Bronchial epithelial cell (primary cell): ENCODE measurements around the gene ANKRD22. TPM values are rescaled to one million over a fixed set of nuclear protein-coding genes. Genes with fewer than 3 reads are reported as not detected.

Experiments
- DNase-seq: peaks from one replicate; pipeline ENCODE4 v3.0.0-alpha.2; 2010; ENCODE audit warnings: low read depth
- FAIRE-seq: peaks from 2 replicates; lab custom pipeline; 2011; peaks lifted over from hg19 to GRCh38; lab: Jason Lieb, UNC
- H3K27me3 ChIP-seq: 2 replicates; pipeline ENCODE4 v1.5.1; 2011; ENCODE audit warnings: low read length; ENCODE audit not compliant: control insufficient read depth, insufficient read depth
- H3K36me3 ChIP-seq: 2 replicates; pipeline ENCODE4 v1.5.1; 2011; ENCODE audit warnings: low read length; ENCODE audit not compliant: control insufficient read depth, insufficient read depth
- H3K4me3 ChIP-seq: 2 replicates; pipeline ENCODE4 v1.5.1; 2011; ENCODE audit warnings: mild to moderate bottlenecking, low read depth, low read length, control low read depth
- total RNA-seq: library from RNA; depleted of rRNA; stranded (reverse); fragments of >200 nt; gene quantifications from 2 replicates; pipeline ENCODE4 v1.2.1, GENCODE V29; 2014
- TF ChIP-seq, protein P1 (sequence below): IDR thresholded peaks from 2 replicates; pipeline ENCODE4 v1.5.1; 2011; ENCODE audit warnings: mild to moderate bottlenecking, moderate library complexity, low read length, control low read depth, inconsistent platforms; ENCODE audit not compliant: insufficient read depth, severe bottlenecking

The ANKRD22 gene
- total RNA-seq, 1 donor from 2014 or later: 5.3 TPM

DNA sequence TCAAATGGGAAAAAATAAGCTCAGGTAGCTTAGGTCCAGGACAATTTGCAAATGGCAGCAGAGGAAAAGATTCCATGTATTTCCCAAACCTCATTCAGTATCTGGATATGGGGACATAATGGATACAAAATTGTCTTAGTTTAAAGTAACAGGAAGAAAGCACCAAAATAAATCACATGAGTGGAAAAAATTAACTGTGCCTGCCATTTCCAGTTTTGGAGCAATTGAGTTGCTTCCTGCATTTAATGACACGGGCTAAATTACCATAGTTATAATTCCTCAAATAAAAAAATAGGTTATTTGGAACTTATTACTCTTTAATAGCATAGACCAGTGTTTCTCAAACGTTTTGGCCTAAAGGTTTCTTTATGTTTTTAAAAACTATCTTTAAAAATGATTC lies 22.1 kb upstream of the ANKRD22 start:
- Histone ChIP-seq H3K27me3 (no peaks in the 10 kb centered on the region), H3K4me3 (no peak overlapping the region), H3K36me3 (no peaks in the 10 kb centered on the region)
- DNase-seq: no peak
- TF ChIP-seq, protein P1, sequence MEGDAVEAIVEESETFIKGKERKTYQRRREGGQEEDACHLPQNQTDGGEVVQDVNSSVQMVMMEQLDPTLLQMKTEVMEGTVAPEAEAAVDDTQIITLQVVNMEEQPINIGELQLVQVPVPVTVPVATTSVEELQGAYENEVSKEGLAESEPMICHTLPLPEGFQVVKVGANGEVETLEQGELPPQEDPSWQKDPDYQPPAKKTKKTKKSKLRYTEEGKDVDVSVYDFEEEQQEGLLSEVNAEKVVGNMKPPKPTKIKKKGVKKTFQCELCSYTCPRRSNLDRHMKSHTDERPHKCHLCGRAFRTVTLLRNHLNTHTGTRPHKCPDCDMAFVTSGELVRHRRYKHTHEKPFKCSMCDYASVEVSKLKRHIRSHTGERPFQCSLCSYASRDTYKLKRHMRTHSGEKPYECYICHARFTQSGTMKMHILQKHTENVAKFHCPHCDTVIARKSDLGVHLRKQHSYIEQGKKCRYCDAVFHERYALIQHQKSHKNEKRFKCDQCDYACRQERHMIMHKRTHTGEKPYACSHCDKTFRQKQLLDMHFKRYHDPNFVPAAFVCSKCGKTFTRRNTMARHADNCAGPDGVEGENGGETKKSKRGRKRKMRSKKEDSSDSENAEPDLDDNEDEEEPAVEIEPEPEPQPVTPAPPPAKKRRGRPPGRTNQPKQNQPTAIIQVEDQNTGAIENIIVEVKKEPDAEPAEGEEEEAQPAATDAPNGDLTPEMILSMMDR: no peak
- FAIRE-seq: no peak

DNA sequence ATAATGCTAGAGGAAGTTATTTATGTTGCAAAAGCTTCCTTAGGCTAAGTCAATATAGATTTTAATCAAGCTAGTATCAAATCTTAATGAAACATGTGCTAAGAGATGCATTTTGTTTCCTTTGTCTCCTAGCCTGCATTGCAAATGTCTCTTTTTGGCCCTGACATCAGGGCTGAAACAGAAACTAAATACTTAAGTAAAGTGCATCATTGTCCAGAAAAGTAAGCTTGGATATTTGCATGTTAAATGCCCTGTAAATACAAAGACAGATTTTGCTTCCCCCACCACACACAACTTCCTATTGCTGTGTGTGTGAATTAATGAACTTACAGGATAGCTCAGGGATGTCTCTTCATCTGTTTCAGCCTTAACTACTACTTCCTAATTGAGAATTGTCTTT lies 18.4 kb upstream of the ANKRD22 start:
- FAIRE-seq: no peak
- no peak for DNase-seq
- TF ChIP-seq, protein P1: no peak
- no peaks in the 10 kb centered on the region for H3K36me3 ChIP-seq
- no peak overlapping the region for H3K4me3 ChIP-seq
- no peaks in the 10 kb centered on the region for H3K27me3 ChIP-seq

DNA sequence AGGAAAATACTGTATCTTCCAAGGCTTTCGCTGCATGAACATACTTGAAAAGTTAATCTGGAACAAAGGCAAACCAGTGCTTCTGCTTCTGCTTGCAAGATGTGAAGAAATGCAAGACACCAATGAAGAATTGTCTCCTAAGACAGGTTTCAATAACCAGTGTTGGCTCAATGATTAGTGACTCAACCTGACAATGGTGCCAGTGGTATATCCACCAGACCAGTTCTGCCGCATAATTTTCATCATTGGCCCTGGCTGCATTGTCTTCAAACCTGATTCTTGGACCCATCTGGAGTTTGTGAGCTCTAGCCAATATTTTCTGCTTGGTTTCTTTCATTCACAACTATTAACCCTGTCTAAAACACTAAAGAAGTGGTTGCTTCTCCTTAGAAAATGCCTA lies 14.8 kb upstream of the ANKRD22 start:
- TF ChIP-seq, protein P1: no peak
- FAIRE-seq (peak; percentile 97), DNase-seq (peak; percentile 58)

DNA sequence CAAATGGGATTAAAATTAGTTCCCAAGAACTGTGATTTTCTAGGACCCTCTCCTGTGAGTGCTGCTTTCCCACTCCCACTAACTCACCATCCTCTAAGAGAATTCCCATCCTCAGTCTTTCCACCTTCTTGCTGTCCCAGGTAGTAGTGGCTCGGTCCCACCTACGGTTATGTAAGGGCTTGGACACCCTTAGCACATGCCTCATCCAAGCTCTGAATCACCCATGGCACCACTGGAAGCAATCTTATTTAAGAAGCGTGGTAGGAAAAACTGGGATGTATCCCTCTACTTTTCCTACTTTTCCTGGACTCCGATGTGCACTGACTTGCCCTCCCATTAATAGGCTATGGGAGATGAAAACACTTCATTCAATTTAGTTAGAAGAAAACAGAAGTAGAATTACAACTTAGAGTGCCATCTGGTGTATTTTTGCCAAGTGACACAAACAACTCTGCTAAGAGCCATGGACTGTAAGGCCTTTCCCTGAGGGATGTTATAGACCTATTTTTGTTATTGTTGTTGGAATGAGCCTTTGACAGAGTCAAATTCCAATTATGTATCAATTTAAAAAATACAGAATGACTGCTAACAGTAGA lies 13.7 kb upstream of the ANKRD22 start:
- Histone ChIP-seq H3K27me3 (no peaks in the 10 kb centered on the region), H3K4me3 (no peak overlapping the region), H3K36me3 (no peaks in the 10 kb centered on the region)
- DNase-seq (peak; percentile 64), FAIRE-seq (no peak)
- TF ChIP-seq, protein P1: peak; percentile 39

More for the DNA sequence above, 14.8 kb upstream of the ANKRD22 start:
- H3K36me3 ChIP-seq: no peaks in the 10 kb centered on the region
- no peak overlapping the region for H3K4me3 ChIP-seq
- H3K27me3 ChIP-seq: no peaks in the 10 kb centered on the region

DNA sequence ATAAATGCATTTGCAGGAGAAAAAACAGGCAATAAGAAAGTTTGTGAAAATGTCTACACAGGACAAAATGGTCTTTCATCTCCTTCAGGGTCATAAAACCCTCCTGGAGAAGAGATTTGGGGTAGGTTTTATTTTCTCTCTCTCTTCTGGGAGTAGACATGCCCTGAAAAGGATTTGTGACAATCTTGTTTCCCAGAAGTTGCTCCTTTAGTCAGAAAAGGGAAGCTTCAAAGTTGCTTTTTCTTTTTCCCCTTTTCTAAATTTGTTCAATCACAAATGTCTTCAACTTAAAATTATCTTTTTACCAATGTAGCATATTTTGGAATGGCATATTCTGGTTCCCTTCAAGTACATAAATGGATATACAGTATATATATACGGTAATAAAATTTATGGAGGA lies 9.4 kb upstream of the ANKRD22 start:
- TF ChIP-seq, protein P1: no peak
- DNase-seq (no peak), FAIRE-seq (no peak)
- no peak overlapping the region for H3K4me3 ChIP-seq
- no peaks in the 10 kb centered on the region for H3K27me3 ChIP-seq
- H3K36me3 ChIP-seq: no peaks in the 10 kb centered on the region

DNA sequence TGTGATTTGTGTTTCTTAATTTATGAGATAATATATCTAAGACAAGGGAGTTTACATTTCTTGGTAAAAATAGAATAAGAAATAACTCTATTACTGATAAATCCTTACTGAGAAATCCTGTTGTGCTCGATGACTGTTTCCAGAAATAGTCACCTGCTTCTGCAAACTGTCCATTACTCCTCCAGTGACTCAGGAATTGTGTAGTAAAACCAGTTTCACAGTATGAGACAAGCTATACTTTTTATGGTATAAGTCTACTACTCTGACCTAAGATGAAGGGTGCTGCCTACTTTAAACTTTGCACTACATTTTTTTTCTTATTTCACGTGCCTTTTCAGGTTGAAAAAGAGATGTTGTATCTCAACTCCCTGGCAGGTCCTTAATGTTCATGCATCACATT lies 6.8 kb upstream of the ANKRD22 start:
- no peaks in the 10 kb centered on the region for H3K36me3 ChIP-seq
- TF ChIP-seq, protein P1: no peak
- H3K4me3 ChIP-seq: no peak overlapping the region
- no peaks in the 10 kb centered on the region for H3K27me3 ChIP-seq
- DNase-seq (peak; percentile 96), FAIRE-seq (no peak)
